Tibial artery (tissue), 4 donors: ENCODE data around the gene GSS.

Source experiments
- DNase-seq, 2 donors: peaks; one replicate each; pipeline ENCODE4 v3.0.0-alpha.2; 2019
- H3K27ac ChIP-seq, 2 donors: fragments of 200-600 bp; sonication (generic) in 1 of 2; 1 replicate in 1 of 2; 2 replicates in 1 of 2; pipeline ENCODE4 v1.5.1; 2018 to 2019; ENCODE audit warnings: mild to moderate bottlenecking in 1 of 2
- H3K27me3 ChIP-seq, 2 donors: fragments of 200-600 bp; sonication (generic) in 1 of 2; one replicate each; pipeline versions ENCODE4 v1.5.1 to v1.6.0; 2016 to 2019
- H3K36me3 ChIP-seq, 3 donors: fragments of 200-600 bp; sonication (generic) in 2 of 3; one replicate each; pipeline ENCODE4 v1.5.1; 2016 to 2019; ENCODE audit warnings: mild to moderate bottlenecking in 2 of 3
- H3K4me1 ChIP-seq, 4 donors: fragments of 200-600 bp; sonication (generic) in 2 of 4; 1 replicate in 3 of 4; 2 replicates in 1 of 4; pipeline ENCODE4 v1.5.1; 2016 to 2019
- H3K4me3 ChIP-seq, 2 donors: fragments of 200-600 bp; sonication (generic) in 1 of 2; 1 replicate in 1 of 2; 2 replicates in 1 of 2; pipeline ENCODE4 v1.5.1; 2018 to 2019; ENCODE audit warnings: mild to moderate bottlenecking in 2 of 2
- H3K9me3 ChIP-seq, 3 donors: fragments of 200-600 bp; sonication (generic) in 1 of 3; one replicate each; pipeline ENCODE4 v1.5.1; 2016 to 2019
- CTCF ChIP-seq, 2 experiments: fragments of 200-600 bp in 1 of 2; fragments of 450-650 bp in 1 of 2; IDR thresholded peaks; one replicate each; pipeline ENCODE4 v1.5.1; 2017 to 2019; ENCODE audit warnings: antibody characterized with exemption in 2 of 2, mild to moderate bottlenecking in 1 of 2, moderate library complexity in 1 of 2
- intact Hi-C: fragments of 100-400 bp; cut with DNase I; formaldehyde crosslinking; loops from one replicate; pipeline ENCODE4 v1.15.0; 2023; ENCODE audit warnings: low total_unique reads

Gene GSS

GRCh38 chr20:34999021-34999451 is 43.4 kb upstream of the GSS start:
- Histone ChIP-seq H3K36me3 (peaks cover 60 to 96% (median 93%) of the 10 kb centered on the region in 3 donors), H3K27ac (no peak overlapping the region), H3K27me3 (no peaks in the 10 kb centered on the region), H3K9me3 (no peaks in the 10 kb centered on the region), H3K4me1 (no peaks in the 10 kb centered on the region), H3K4me3 (no peak overlapping the region)
- no peak for TF ChIP-seq CTCF (IDR thresholded peaks at IDR 0.05)
- DNase-seq: no peak
- intact Hi-C loops: no loop called here

GRCh38 chr20:34998331-34998950 is 42.8 kb upstream of the GSS start:
- intact Hi-C loops: no loop called here
- no peaks in the 10 kb centered on the region for H3K4me1 ChIP-seq
- peaks cover 60 to 96% (median 93%) of the 10 kb centered on the region in 3 donors for H3K36me3 ChIP-seq
- no peak overlapping the region for H3K27ac ChIP-seq
- H3K4me3 ChIP-seq: no peak overlapping the region
- no peak for TF ChIP-seq CTCF (IDR thresholded peaks at IDR 0.05)
- H3K9me3 ChIP-seq: no peaks in the 10 kb centered on the region
- H3K27me3 ChIP-seq: no peaks in the 10 kb centered on the region
- no peak for DNase-seq

- Histone ChIP-seq H3K27me3 (no peaks in the 10 kb centered on the region), H3K27ac (no peak overlapping the region), H3K36me3 (peaks cover 54 to 96% (median 93%) of the 10 kb centered on the region in 3 donors), H3K4me3 (no peak overlapping the region), H3K9me3 (no peaks in the 10 kb centered on the region), H3K4me1 (no peaks in the 10 kb centered on the region)
- intact Hi-C loops: no loop called here
- no peak for DNase-seq
- TF ChIP-seq CTCF (IDR thresholded peaks at IDR 0.05): no peak
Observed at GRCh38 chr20:34997774-34998173, 42.2 kb upstream of the GSS start.

- Histone ChIP-seq H3K27me3 (no peaks in the 10 kb centered on the region), H3K4me3 (no peak overlapping the region), H3K4me1 (no peaks in the 10 kb centered on the region), H3K27ac (no peak overlapping the region), H3K36me3 (peaks cover 50 to 94% (median 88%) of the 10 kb centered on the region in 3 donors), H3K9me3 (no peaks in the 10 kb centered on the region)
- no peak for DNase-seq
- intact Hi-C loops: no loop called here
- no peak for TF ChIP-seq CTCF (IDR thresholded peaks at IDR 0.05)
Observed at GRCh38 chr20:34997131-34997561, 41.5 kb upstream of the GSS start.

GRCh38 chr20:34996243-34997028 is 40.8 kb upstream of the GSS start:
- Histone ChIP-seq H3K9me3 (no peaks in the 10 kb centered on the region), H3K4me1 (no peaks in the 10 kb centered on the region), H3K27ac (no peak overlapping the region), H3K27me3 (no peaks in the 10 kb centered on the region), H3K36me3 (peaks cover 47 to 87% (median 81%) of the 10 kb centered on the region in 3 donors), H3K4me3 (no peak overlapping the region)
- TF ChIP-seq CTCF (IDR thresholded peaks at IDR 0.05): no peak
- intact Hi-C loops: no loop called here
- DNase-seq: no peak
